Erythroblast (primary cell): Measurements from ENCODE around the gene SSU72.

Source experiments
- GATA1 ChIP-seq: IDR thresholded peaks from 2 replicates; pipeline ENCODE4 v1.6.1; 2011; ENCODE audit warnings: low read depth, mild to moderate bottlenecking, control low read depth, low read length, moderate library complexity
- POLR2A ChIP-seq: IDR thresholded peaks from 2 replicates; pipeline ENCODE4 v1.6.1; 2011; ENCODE audit warnings: mild to moderate bottlenecking, low read length

- peak; percentile 83 for TF ChIP-seq POLR2A
- no peak for TF ChIP-seq GATA1
Measured at GRCh38 chr1:1615256-1616044, 40.8 kb upstream of the SSU72 start, which contains the start of gene MIB2.
